Cardiac atrium fibroblast (primary cell): ENCODE data around the gene CDC42EP1. TPM values are rescaled to one million over a fixed set of nuclear protein-coding genes. Genes with fewer than 3 reads are reported as not detected.

Source experiments
- total RNA-seq: library from RNA; depleted of rRNA; stranded (reverse); fragments of >200 nt; gene quantifications from 2 replicates; pipeline ENCODE4 v1.2.3, GENCODE V29; 2015

Gene CDC42EP1, protein sequence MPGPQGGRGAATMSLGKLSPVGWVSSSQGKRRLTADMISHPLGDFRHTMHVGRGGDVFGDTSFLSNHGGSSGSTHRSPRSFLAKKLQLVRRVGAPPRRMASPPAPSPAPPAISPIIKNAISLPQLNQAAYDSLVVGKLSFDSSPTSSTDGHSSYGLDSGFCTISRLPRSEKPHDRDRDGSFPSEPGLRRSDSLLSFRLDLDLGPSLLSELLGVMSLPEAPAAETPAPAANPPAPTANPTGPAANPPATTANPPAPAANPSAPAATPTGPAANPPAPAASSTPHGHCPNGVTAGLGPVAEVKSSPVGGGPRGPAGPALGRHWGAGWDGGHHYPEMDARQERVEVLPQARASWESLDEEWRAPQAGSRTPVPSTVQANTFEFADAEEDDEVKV
- total RNA-seq, result 90.3 and 92.3 TPM in 2 replicates

DNA sequence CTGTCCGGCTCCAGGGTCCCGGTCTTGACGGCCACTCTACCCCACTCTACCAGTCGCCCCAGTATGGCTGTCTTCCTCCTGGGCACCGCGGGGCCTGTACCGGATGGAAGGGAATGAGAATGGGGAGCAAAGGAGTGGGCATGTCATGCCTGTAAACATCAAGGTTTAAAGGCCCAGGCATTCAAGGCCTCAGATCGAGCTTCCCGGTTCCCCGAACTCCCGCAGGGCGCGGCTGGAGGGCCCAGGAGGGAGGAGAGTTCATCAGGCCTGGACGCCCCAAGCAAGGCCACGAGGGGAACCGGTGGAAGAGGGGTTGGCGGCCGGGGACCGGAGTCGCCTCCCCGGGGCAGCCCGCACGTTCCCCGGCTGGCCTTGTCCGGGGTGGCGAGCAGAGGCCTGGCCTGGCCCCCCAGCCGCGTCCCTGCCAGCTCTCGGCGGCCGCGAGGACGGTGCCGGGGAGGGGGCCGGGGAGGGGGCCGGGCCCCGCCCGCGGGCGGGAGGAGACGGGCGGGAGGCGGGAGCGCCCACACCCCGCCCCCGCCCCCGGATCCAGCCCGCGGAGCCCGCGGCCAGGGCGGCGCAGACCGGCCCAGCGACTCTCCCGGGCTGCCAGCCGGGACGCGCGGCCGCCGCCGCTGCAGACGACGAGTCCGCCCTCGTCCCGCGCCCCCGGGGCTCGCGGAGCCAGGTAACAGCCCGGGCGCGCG lies at the start of gene CDC42EP1:
Gene CDC42EP1 (plus strand): TSS at position 580 of the 707 bp plus-strand sequence. CDS start 5,870 bp downstream, outside the sequence.

DNA sequence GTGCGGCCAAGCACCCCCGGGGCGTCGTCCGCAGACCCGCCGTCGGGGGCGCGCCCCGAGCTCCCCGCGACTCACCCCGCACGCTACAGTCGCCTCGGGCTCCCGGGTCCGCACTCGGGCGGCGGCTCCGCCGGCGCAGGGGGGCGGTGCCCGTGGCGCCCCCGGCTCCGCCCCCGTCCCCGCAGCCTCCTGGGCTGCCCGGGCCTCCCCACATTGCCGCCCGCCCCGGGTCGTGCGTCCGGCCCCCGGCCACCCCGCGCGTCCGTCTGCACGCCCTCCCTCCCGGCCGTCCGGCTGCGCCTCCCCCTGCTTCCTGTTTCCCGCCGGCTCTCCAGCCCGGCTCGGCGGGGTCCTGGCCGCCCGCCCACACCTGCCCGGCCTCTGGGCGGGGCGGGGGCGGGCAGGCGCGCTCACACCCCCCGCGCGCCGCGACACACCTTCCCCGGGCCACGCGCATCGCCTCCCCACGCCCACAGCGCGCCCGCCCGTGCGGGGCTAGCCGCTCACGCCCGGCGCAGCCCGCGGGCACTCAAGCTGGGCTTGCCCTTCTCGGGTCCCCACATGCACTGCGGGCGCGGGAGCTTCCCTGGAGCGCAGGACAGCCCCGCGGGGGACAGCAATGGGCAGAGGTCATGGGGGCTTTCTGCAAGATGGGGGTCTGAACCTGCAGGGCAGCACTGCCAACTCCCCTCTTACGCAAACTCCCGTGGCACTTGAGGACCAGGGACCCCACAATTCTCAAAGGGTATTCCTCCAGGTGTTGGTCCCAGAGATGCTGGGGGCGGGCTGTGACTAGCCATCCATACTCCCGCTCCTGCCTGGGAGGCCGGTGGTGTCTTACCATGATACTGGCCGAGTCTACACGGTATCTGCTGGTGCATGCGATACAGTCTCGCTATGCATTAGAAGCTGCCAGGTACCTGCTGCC lies 40.7 kb upstream of the CDC42EP1 start, which contains the start of gene CARD10:
Gene CARD10 (minus strand): TSS at position 148 of the 928 bp plus-strand sequence. CDS start 215 bp downstream, outside the sequence.

DNA sequence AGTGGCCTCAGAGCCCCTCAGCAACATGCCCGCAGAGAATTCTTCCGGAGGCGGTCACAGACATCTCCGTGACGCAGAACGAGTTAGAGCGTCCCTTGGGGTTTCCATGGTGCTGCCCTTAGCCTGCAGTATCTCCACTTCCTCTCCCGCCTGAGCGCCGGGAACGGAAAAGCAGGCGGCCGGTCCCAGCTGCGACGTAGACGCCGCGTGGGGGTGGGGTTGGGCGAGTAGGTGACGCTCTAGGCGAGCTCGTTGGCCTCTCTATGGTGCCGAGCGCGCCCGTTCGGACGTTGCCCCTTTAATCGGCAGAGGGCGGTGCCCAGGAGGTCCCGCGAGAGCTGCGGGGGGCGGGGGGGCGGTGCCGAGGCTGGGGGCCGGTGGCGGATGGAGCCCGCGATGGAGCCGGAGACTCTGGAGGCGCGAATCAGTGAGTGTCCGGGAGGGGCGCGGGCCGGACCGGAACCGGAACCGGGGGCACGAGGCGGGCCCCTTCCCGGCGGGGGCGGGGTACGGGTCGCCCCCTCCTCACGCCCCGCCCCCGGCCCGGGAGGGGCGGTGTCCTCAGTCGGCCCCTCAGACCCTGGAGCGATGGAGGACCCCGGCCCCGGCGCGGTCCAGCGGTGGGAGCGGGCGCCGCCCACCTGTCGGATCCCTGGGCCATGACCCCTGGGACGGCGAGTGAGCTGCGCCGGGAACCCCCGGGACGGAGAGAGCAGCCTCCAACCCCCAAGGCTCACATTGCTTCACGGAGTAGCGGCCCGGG lies 48.4 kb downstream of the CDC42EP1 start, which contains the start of gene GGA1:
Gene GGA1 (plus strand): TSS at position 358 of the 763 bp plus-strand sequence. CDS start 27 bp downstream, at position 385.

Other genes with a start within 250 kb of the CDC42EP1 start
- gene ELFN2, start 133.0 kb upstream of the CDC42EP1 start, total RNA-seq, result 0.18 and 0.81 TPM in 2 replicates
- gene MFNG, start 74.1 kb upstream of the CDC42EP1 start, total RNA-seq, result 1.3 TPM in 1 of 2 replicates, not detected in the other
- 5.8 and 6.3 TPM in 2 replicates for gene CARD10, start 41.1 kb upstream of the CDC42EP1 start, total RNA-seq
- not detected in 2 replicates for gene LGALS2, start 19.6 kb downstream of the CDC42EP1 start, total RNA-seq
- 31.6 and 34.8 TPM in 2 replicates for gene GGA1, start 48.4 kb downstream of the CDC42EP1 start, total RNA-seq
- 14.3 and 16.1 TPM in 2 replicates for gene SH3BP1, start 79.2 kb downstream of the CDC42EP1 start, total RNA-seq
- 17.3 and 18.1 TPM in 2 replicates for gene PDXP, start 98.2 kb downstream of the CDC42EP1 start, total RNA-seq
- 7,107 and 10,121 TPM in 2 replicates for gene LGALS1, start 115.2 kb downstream of the CDC42EP1 start, total RNA-seq
- gene NOL12, start 125.9 kb downstream of the CDC42EP1 start, total RNA-seq, result 21.9 and 41.2 TPM in 2 replicates
- 147 and 167 TPM in 2 replicates for gene TRIOBP, start 136.6 kb downstream of the CDC42EP1 start, total RNA-seq
- gene GCAT, start 247.5 kb downstream of the CDC42EP1 start, total RNA-seq, result 32.9 and 35.0 TPM in 2 replicates